SIG-M5 (cell line): ENCODE data around the gene R3HDM4.
"Not testable (repeated sequence)": the region's sequence is repeated elsewhere in the genome, so short reads cannot be mapped to it uniquely, and the experiment has no call there.

Source experiments
- DNase-seq: peaks from one replicate; lab custom pipeline; 2025; lab: John Stamatoyannopoulos, UW

The R3HDM4 gene

GRCh38 chr19:890831-891230 lies 22.2 kb downstream of the R3HDM4 start:
- no peak for DNase-seq

- DNase-seq, result no peak
Measured at GRCh38 chr19:889662-890295, 23.2 kb downstream of the R3HDM4 start.

- no peak for DNase-seq
Measured at GRCh38 chr19:888581-889385, 24.2 kb downstream of the R3HDM4 start.

- DNase-seq, result no peak
Measured at GRCh38 chr19:887599-887998, 25.4 kb downstream of the R3HDM4 start.

GRCh38 chr19:887072-887471 lies 25.9 kb downstream of the R3HDM4 start:
- DNase-seq, result no peak

- DNase-seq, result no peak
Measured at GRCh38 chr19:885536-886224, 27.3 kb downstream of the R3HDM4 start.

- DNase-seq, result no peak
Measured at GRCh38 chr19:884420-885211, 28.4 kb downstream of the R3HDM4 start.

GRCh38 chr19:883661-884211 lies 29.3 kb downstream of the R3HDM4 start:
- DNase-seq, result no peak

GRCh38 chr19:882871-883497 lies 30.0 kb downstream of the R3HDM4 start:
- no peak for DNase-seq

- DNase-seq, result no peak
Measured at GRCh38 chr19:881385-882071, 31.5 kb downstream of the R3HDM4 start.

GRCh38 chr19:879711-880438 lies 33.1 kb downstream of the R3HDM4 start:
- DNase-seq, result no peak

GRCh38 chr19:878751-879561 lies 34.1 kb downstream of the R3HDM4 start:
- DNase-seq, result not testable (repeated sequence)

GRCh38 chr19:877992-878660 lies 34.9 kb downstream of the R3HDM4 start:
- DNase-seq, result not testable (repeated sequence)

- no peak for DNase-seq
Measured at GRCh38 chr19:876780-877314, 36.2 kb downstream of the R3HDM4 start.

GRCh38 chr19:876089-876488 lies 36.9 kb downstream of the R3HDM4 start:
- DNase-seq, result no peak

GRCh38 chr19:875265-875879 lies 37.6 kb downstream of the R3HDM4 start:
- DNase-seq, result no peak

GRCh38 chr19:873561-874041 lies 39.4 kb downstream of the R3HDM4 start:
- DNase-seq, result no peak

GRCh38 chr19:873084-873483 lies 39.9 kb downstream of the R3HDM4 start:
- DNase-seq, result no peak
